HepG2 (cell line): ENCODE results near the gene ALKBH5. TPM values are rescaled to one million over a fixed set of nuclear protein-coding genes. Genes with fewer than 3 reads are reported as not detected.

Experiments
- BHLHE40 ChIP-seq: IDR thresholded peaks from 2 replicates; pipeline ENCODE4 v1.6.1; 2011; ENCODE audit warnings: low read length, improper control_type of control experiment
- EED ChIP-seq: sonication (generic); formaldehyde crosslinking; IDR thresholded peaks from 2 replicates; pipeline ENCODE4 v1.5.0; 2020; ENCODE audit warnings: mild to moderate bottlenecking, missing genetic modification reagents
- ETS1 ChIP-seq: sonication (generic); formaldehyde crosslinking; IDR thresholded peaks from 2 replicates; pipeline ENCODE4 v1.4.0; 2020; ENCODE audit warnings: missing genetic modification reagents
- ETV6 ChIP-seq: sonication (generic); formaldehyde crosslinking; conservative IDR thresholded peaks from 2 replicates; pipeline ENCODE4 v1.4.0; 2020; ENCODE audit warnings: missing genetic modification reagents
- HOXA7 ChIP-seq: sonication (generic); formaldehyde crosslinking; IDR thresholded peaks from 2 replicates; pipeline ENCODE4 v1.8.1; 2022; ENCODE audit warnings: mild to moderate bottlenecking, missing genetic modification reagents, moderate library complexity
- MAFK ChIP-seq, 2 experiments: IDR thresholded peaks in 1 of 2; conservative IDR thresholded peaks in 1 of 2; 2 replicates each; pipeline ENCODE4 v1.6.1; 2011; ENCODE audit warnings: improper control_type of control experiment in 2 of 2, low read length in 2 of 2
- NCOA5 ChIP-seq: sonication (generic); formaldehyde crosslinking; IDR thresholded peaks from 2 replicates; pipeline ENCODE4 v1.4.0; 2020; ENCODE audit warnings: missing genetic modification reagents
- NFE2 ChIP-seq: sonication (generic); formaldehyde crosslinking; IDR thresholded peaks from 2 replicates; pipeline ENCODE4 v1.4.0; 2020; ENCODE audit warnings: missing genetic modification reagents
- NFYC ChIP-seq: IDR thresholded peaks from 2 replicates; pipeline ENCODE4 v1.6.1; 2016; ENCODE audit warnings: missing genetic modification reagents, missing compliant biosample characterization
- POLR2AphosphoS5 ChIP-seq: IDR thresholded peaks from 2 replicates; pipeline ENCODE4 v1.6.1; 2012; ENCODE audit warnings: low read depth, low read length
- THYN1 ChIP-seq: sonication (generic); formaldehyde crosslinking; IDR thresholded peaks from 2 replicates; pipeline ENCODE4 v1.8.1; 2023; ENCODE audit warnings: low read depth, mild to moderate bottlenecking, moderate library complexity, missing genetic modification reagents, borderline replicate concordance
- ZNF256 ChIP-seq: sonication (generic); formaldehyde crosslinking; conservative IDR thresholded peaks from 2 replicates; pipeline ENCODE4 v1.4.0; 2020; ENCODE audit warnings: missing genetic modification reagents
- ZNF446 ChIP-seq: sonication (generic); formaldehyde crosslinking; IDR thresholded peaks from 2 replicates; pipeline ENCODE4 v1.5.0; 2020; ENCODE audit warnings: mild to moderate bottlenecking, missing genetic modification reagents
- ZNF549 ChIP-seq: sonication (generic); formaldehyde crosslinking; IDR thresholded peaks from 2 replicates; pipeline ENCODE4 v1.5.0; 2020; ENCODE audit warnings: missing genetic modification reagents
- ZNF773 ChIP-seq: sonication (generic); formaldehyde crosslinking; IDR thresholded peaks from 2 replicates; pipeline ENCODE4 v1.4.0; 2020; ENCODE audit warnings: missing genetic modification reagents, borderline replicate concordance
- ZNF800 ChIP-seq: sonication (generic); formaldehyde crosslinking; IDR thresholded peaks from 2 replicates; pipeline ENCODE4 v1.4.0; 2020; ENCODE audit warnings: missing genetic modification reagents
- ZNF839 ChIP-seq: sonication (generic); formaldehyde crosslinking; IDR thresholded peaks from 2 replicates; pipeline ENCODE4 v1.4.0; 2020; ENCODE audit warnings: missing genetic modification reagents, mild to moderate bottlenecking, borderline replicate concordance
- ZNF891 ChIP-seq: sonication (generic); formaldehyde crosslinking; IDR thresholded peaks from 2 replicates; pipeline ENCODE4 v1.5.0; 2020; ENCODE audit warnings: mild to moderate bottlenecking, missing genetic modification reagents
- polyA plus RNA-seq, 8 experiments: library from polyadenylated mRNA; depleted of rRNA in 3 of 8; stranded (reverse) in 7 of 8; unstranded in 1 of 8; fragments of >200 nt; fragmentation: Illumina TruSeq in 4 of 8; extraction: Trizol in 4 of 8; gene quantifications; 2 replicates each; pipeline versions ENCODE4 v1.2.1 to v1.2.3, GENCODE V29; 2011 to 2016; ENCODE audit warnings: low read depth in 4 of 8, missing spikeins in 1 of 8, mixed read lengths in 1 of 8; ENCODE audit not compliant: insufficient read depth in 1 of 8
- total RNA-seq, 5 experiments: library from RNA; depleted of rRNA; stranded (reverse); fragments of >200 nt; fragmentation: Illumina TruSeq; extraction: Trizol; gene quantifications; 2 replicates each; pipeline ENCODE4 v1.2.3, GENCODE V29; 2016; ENCODE audit warnings: low read depth in 1 of 5
- TF ChIP-seq, protein P1 (sequence below): sonication (generic); formaldehyde crosslinking; IDR thresholded peaks from 2 replicates; pipeline ENCODE4 v1.5.1; 2020; ENCODE audit warnings: missing genetic modification reagents, mild to moderate bottlenecking, borderline replicate concordance
- TF ChIP-seq, protein P2 (sequence below): sonication (generic); formaldehyde crosslinking; IDR thresholded peaks from 2 replicates; pipeline ENCODE4 v1.4.0; 2020; ENCODE audit warnings: missing genetic modification reagents, borderline replicate concordance

Gene ALKBH5
- total and polyA plus RNA-seq, 2 of the 13 experiments (the other 11 are each of a cell fraction or from before 2014, with no cell fraction given), result 68.9 to 76.9 TPM

- TF ChIP-seq NFE2 (CRISPR knock-in tag) (no peak), HOXA7 (no peak), ZNF446 (no peak), ZNF256 (CRISPR knock-in tag) (no peak), BHLHE40 (0 out of 2 replicates have a peak, but pooled peaks have one; percentile 25), EED (CRISPR knock-in tag) (no peak), ZNF800 (no peak), ETV6 (no peak), POLR2AphosphoS5 (peak; percentile 11; the same call in 1 of the 2 replicates), MAFK (conservative IDR thresholded peaks at IDR 0.05 in 1 of 2, IDR thresholded peaks at IDR 0.05 in 1 of 2; ENCODE audit: low read length in 2 of 2) (no peak), THYN1 (CRISPR knock-in tag) (no peak), ZNF891 (CRISPR knock-in tag) (no peak), ZNF549 (CRISPR knock-in tag) (no peak), ZNF839 (CRISPR knock-in tag) (no peak), NCOA5 (no peak), ZNF773 (CRISPR knock-in tag) (no peak), NFYC (peak; percentile 75), ETS1 (CRISPR knock-in tag) (no peak)
- TF ChIP-seq, protein P1, sequence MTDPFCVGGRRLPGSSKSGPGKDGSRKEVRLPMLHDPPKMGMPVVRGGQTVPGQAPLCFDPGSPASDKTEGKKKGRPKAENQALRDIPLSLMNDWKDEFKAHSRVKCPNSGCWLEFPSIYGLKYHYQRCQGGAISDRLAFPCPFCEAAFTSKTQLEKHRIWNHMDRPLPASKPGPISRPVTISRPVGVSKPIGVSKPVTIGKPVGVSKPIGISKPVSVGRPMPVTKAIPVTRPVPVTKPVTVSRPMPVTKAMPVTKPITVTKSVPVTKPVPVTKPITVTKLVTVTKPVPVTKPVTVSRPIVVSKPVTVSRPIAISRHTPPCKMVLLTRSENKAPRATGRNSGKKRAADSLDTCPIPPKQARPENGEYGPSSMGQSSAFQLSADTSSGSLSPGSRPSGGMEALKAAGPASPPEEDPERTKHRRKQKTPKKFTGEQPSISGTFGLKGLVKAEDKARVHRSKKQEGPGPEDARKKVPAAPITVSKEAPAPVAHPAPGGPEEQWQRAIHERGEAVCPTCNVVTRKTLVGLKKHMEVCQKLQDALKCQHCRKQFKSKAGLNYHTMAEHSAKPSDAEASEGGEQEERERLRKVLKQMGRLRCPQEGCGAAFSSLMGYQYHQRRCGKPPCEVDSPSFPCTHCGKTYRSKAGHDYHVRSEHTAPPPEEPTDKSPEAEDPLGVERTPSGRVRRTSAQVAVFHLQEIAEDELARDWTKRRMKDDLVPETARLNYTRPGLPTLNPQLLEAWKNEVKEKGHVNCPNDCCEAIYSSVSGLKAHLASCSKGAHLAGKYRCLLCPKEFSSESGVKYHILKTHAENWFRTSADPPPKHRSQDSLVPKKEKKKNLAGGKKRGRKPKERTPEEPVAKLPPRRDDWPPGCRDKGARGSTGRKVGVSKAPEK (CRISPR knock-in tag), result no peak
- TF ChIP-seq, protein P2, sequence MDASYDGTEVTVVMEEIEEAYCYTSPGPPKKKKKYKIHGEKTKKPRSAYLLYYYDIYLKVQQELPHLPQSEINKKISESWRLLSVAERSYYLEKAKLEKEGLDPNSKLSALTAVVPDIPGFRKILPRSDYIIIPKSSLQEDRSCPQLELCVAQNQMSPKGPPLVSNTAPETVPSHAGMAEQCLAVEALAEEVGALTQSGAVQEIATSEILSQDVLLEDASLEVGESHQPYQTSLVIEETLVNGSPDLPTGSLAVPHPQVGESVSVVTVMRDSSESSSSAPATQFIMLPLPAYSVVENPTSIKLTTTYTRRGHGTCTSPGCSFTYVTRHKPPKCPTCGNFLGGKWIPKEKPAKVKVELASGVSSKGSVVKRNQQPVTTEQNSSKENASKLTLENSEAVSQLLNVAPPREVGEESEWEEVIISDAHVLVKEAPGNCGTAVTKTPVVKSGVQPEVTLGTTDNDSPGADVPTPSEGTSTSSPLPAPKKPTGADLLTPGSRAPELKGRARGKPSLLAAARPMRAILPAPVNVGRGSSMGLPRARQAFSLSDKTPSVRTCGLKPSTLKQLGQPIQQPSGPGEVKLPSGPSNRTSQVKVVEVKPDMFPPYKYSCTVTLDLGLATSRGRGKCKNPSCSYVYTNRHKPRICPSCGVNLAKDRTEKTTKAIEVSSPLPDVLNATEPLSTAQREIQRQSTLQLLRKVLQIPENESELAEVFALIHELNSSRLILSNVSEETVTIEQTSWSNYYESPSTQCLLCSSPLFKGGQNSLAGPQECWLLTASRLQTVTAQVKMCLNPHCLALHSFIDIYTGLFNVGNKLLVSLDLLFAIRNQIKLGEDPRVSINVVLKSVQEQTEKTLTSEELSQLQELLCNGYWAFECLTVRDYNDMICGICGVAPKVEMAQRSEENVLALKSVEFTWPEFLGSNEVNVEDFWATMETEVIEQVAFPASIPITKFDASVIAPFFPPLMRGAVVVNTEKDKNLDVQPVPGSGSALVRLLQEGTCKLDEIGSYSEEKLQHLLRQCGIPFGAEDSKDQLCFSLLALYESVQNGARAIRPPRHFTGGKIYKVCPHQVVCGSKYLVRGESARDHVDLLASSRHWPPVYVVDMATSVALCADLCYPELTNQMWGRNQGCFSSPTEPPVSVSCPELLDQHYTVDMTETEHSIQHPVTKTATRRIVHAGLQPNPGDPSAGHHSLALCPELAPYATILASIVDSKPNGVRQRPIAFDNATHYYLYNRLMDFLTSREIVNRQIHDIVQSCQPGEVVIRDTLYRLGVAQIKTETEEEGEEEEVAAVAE (CRISPR knock-in tag), result no peak
These were observed 41.6 kb downstream of the ALKBH5 start, which contains the start of gene LLGL1 (continued) for GRCh38 chr17:18225121-18225641.
